ENCODE data around the gene NTF4. TPM values are rescaled to one million over a fixed set of nuclear protein-coding genes. Genes with fewer than 3 reads are reported as not detected.
"Not testable (repeated sequence)": the region's sequence is repeated elsewhere in the genome, so short reads cannot be mapped to it uniquely, and the experiment has no call there.

Gene NTF4
- total RNA-seq, 1 experiment from 2014 or later = not detected

GRCh38 chr19:49056101-49056901 is 8.3 kb downstream of the NTF4 start:
- H3K27ac ChIP-seq = no peak overlapping the region
- H3K9me3 ChIP-seq (replicated peaks) = no peaks in the 10 kb centered on the region
- DNase-seq = peak; percentile 30 to 45
- peak overlapping the region; percentile 48 for H3K4me3 ChIP-seq
- H3K4me1 ChIP-seq = no peaks in the 10 kb centered on the region
- H3K27me3 ChIP-seq = no peaks in the 10 kb centered on the region
- H3K36me3 ChIP-seq = no peaks in the 10 kb centered on the region

DNA sequence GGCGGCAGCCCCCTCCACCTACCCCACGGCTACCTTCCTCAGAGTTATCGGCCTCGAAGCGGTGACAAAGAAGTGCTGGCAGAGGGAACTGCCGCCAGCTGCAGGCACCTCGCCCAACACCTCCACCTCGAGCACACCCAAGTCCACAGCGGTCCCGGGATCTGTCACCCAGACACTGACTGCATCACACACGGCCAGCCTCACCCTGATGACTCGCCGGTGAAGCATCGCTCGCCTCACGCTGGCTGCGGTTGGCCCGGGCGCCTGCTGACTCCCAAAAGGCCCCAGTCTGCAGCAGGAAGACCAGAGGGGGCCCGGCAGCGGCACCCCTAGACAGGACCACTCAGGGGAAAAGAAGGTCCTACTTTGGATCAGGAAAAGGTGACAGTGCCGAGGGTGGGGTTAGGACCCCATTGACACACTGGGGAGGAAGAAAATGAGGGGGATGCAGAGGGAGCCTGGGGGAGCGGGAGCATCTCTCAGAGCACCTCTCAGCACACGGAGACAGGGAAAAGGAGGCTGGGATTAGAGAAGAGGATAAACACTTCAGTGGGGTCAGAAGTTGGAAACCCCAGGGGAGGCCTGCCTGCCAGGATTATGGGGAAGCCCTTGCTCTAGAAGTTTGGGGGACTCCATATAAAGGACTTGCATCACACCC is 14.1 kb downstream of the NTF4 start:
- not testable (repeated sequence) for H3K27me3 ChIP-seq; H3K4me1 ChIP-seq; H3K36me3 ChIP-seq; H3K4me3 ChIP-seq; H3K27ac ChIP-seq; DNase-seq; H3K9me3 ChIP-seq (replicated peaks)

GRCh38 chr19:49049834-49050233 is 14.8 kb downstream of the NTF4 start:
- not testable (repeated sequence) for H3K27ac ChIP-seq; H3K27me3 ChIP-seq; DNase-seq; H3K36me3 ChIP-seq; H3K9me3 ChIP-seq (replicated peaks); H3K4me3 ChIP-seq; H3K4me1 ChIP-seq

DNA sequence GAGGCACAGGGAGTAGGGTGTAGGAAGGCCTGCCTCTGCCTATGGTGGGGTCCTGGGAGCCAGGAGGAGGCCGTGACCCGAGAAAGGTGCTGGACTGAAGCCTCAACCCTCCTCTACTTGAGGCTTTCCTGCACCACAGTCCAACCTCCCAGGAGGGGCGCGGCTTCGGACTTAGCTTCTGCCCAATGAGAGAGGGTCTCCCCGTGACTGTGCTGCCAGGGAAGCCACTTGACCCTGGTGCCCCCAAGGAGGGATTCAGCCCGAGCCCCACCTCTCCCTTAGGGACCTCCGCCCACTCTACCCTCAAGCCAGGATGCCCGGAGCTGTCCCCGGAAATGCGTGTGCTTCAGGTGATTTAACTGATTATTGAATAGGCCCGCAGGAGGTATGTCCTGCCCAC is 15.6 kb downstream of the NTF4 start, which contains the start of gene CGB8:
TSS of gene CGB8 (minus strand) at position 101 of the 400 bp plus-strand sequence. CDS start 372 bp downstream, outside the sequence.
- not testable (repeated sequence) for H3K27me3 ChIP-seq; H3K4me1 ChIP-seq; H3K27ac ChIP-seq; H3K4me3 ChIP-seq; H3K36me3 ChIP-seq; DNase-seq; H3K9me3 ChIP-seq (replicated peaks)

DNA sequence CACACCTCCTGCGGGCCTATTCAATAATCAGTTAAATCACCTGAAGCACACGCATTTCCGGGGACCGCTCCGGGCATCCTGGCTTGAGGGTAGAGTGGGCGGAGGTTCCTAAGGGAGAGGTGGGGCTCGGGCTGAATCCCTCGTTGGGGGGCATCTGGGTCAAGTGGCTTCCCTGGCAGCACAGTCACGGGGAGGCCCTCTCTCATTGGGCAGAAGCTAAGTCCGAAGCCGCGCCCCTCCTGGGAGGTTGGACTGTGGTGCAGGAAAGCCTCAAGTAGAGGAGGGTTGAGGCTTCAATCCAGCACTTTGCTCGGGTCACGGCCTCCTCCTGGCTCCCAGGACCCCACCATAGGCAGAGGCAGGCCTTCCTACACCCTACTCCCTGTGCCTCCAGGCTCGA is 21.1 kb downstream of the NTF4 start, which contains the start of gene CGB5:
TSS of gene CGB5 (plus strand) at position 301 of the 400 bp plus-strand sequence. CDS start 362 bp downstream, outside the sequence.
- H3K9me3 ChIP-seq (replicated peaks); H3K36me3 ChIP-seq; DNase-seq; H3K27ac ChIP-seq; H3K4me1 ChIP-seq; H3K4me3 ChIP-seq; H3K27me3 ChIP-seq: not testable (repeated sequence)

- H3K4me1 ChIP-seq; H3K27me3 ChIP-seq; H3K36me3 ChIP-seq; DNase-seq; H3K4me3 ChIP-seq; H3K9me3 ChIP-seq (replicated peaks); H3K27ac ChIP-seq: not testable (repeated sequence)
Measured at GRCh38 chr19:49042666-49043065, 22.0 kb downstream of the NTF4 start.

- H3K27ac ChIP-seq = no peak overlapping the region
- DNase-seq = no peak
Measured at GRCh38 chr19:49042177-49042576, 22.4 kb downstream of the NTF4 start.

GRCh38 chr19:49039736-49040135 is 24.9 kb downstream of the NTF4 start:
- not testable (repeated sequence) for H3K27ac ChIP-seq; H3K36me3 ChIP-seq; H3K4me1 ChIP-seq; H3K9me3 ChIP-seq (replicated peaks); H3K4me3 ChIP-seq; DNase-seq; H3K27me3 ChIP-seq

More at GRCh38 chr19:49042177-49042576, 22.4 kb downstream of the NTF4 start:
- H3K4me3 ChIP-seq = no peak overlapping the region
- H3K9me3 ChIP-seq (replicated peaks) = no peaks in the 10 kb centered on the region
- no peaks in the 10 kb centered on the region for H3K27me3 ChIP-seq
- 0 out of 2 replicates have a peak, but pooled peaks cover 5% of the 10 kb centered on the region for H3K4me1 ChIP-seq
- no peaks in the 10 kb centered on the region for H3K36me3 ChIP-seq

DNA sequence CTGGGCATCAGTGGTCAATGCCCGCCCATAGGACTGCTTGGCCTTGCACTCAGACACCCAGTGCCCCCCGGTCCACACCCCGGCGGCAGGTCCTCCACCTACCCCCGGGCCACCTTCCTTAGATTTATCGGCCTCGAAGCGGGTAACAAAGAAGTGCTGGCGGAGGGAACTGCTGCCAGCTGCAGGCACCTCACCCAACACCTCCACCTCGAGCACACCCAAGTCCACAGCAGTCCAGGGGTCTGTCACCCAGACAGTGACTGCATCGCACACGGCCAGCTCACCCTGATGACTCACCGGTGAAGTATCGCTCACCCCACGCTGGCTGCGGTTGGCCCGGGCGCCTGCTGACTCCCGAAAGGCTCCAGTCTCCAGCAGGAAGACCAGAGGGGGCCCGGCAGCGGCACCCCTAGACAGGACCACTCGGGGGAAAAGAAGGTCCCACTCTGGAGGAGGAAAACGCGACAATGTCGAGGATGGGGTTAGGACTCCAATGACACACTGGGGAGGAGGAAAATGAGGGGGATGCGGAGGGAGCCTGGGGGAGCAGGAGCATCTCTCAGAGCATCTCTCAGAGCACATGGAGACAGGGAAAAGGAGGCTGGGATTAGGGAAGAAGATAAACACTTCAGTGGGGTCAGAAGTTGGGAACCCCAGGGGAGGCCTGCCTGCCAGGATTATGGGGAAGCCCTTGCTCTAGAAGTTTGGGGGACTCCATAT is 25.9 kb downstream of the NTF4 start:
- not testable (repeated sequence) for H3K9me3 ChIP-seq (replicated peaks); H3K27ac ChIP-seq; H3K4me3 ChIP-seq; H3K27me3 ChIP-seq; H3K4me1 ChIP-seq; H3K36me3 ChIP-seq
- peak; percentile 51 to 61 for DNase-seq

DNA sequence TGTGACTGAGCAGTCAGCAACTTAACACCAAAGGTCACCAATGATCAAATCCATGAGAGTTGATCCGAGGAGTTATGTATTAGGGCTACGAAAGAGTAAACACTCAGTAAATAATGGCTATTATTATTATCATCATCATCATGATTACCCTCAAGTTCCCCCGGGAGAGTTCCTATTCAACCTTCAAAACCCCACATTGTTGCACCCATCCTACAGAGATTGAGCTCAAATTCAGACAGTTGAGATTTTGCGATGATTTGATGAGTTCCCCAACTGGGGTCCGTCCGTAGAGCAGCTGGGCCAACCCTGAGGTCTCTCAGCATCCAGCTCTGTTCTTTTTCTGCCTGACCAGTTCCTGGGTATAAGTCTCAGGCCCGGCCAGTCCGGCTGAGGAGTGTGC is 26.5 kb downstream of the NTF4 start:
- H3K9me3 ChIP-seq (replicated peaks); H3K27me3 ChIP-seq; DNase-seq; H3K4me1 ChIP-seq; H3K36me3 ChIP-seq; H3K4me3 ChIP-seq; H3K27ac ChIP-seq: not testable (repeated sequence)

- not testable (repeated sequence) for H3K4me3 ChIP-seq; H3K4me1 ChIP-seq; H3K27me3 ChIP-seq; H3K36me3 ChIP-seq; H3K9me3 ChIP-seq (replicated peaks); H3K27ac ChIP-seq
- peak; percentile 40 to 43 for DNase-seq
Measured at GRCh38 chr19:49036815-49037214, 27.8 kb downstream of the NTF4 start, which contains the start of gene CGB1. CGB1 (minus strand) TSS chr19:49036895; CDS start chr19:49036711, 184 bp downstream.

GRCh38 chr19:49031642-49032301 is 32.8 kb downstream of the NTF4 start, which contains the start of gene CGB2:
CGB2 (plus strand) TSS chr19:49031890; CDS start chr19:49032096, 206 bp downstream.
- H3K9me3 ChIP-seq (replicated peaks); H3K27me3 ChIP-seq; H3K4me1 ChIP-seq; H3K4me3 ChIP-seq; H3K36me3 ChIP-seq; H3K27ac ChIP-seq: not testable (repeated sequence)
- peak in 1 of 2 experiments; percentile 41 for DNase-seq

DNA sequence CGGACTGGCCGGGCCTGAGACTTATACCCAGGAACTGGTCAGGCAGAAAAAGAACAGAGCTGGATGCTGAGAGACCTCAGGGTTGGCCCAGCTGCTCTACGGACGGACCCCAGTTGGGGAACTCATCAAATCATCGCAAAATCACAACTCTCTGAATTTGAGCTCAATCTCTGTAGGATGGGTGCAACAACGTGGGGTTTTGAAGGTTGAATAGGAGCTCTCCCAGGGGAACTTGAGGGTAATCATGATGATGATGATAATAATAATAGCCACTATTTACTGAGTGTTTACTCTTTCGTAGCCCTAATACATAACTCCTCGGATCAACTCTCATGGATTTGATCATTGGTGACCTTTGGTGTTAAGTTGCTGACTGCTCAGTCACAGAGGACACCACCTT is 34.3 kb downstream of the NTF4 start:
- H3K27me3 ChIP-seq; H3K4me1 ChIP-seq; H3K9me3 ChIP-seq (replicated peaks); H3K27ac ChIP-seq; H3K4me3 ChIP-seq; DNase-seq; H3K36me3 ChIP-seq: not testable (repeated sequence)

DNA sequence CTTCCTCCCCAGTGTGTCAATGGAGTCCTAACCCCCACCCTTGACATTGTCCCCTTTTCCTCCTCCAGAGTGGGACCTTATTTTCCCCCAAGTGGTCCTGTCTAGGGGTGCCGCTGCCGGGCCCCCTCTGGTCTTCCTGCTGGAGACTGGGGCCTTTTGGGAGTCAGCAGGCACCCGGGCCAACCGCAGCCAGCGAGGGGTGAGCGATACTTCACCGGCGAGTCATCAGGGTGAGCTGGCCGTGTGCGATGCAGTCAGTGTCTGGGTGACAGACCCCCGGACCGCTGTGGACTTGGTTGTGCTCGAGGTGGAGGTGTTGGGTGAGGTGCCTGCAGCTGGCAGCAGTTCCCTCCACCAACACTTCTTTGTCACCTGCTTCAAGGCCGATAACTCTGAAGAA is 34.9 kb downstream of the NTF4 start:
- not testable (repeated sequence) for H3K27ac ChIP-seq; H3K4me3 ChIP-seq; H3K9me3 ChIP-seq (replicated peaks); H3K36me3 ChIP-seq; DNase-seq; H3K4me1 ChIP-seq; H3K27me3 ChIP-seq

Data from SJCRH30 (cell line).